WTC11 (cell line): Measurements from ENCODE around the gene THSD4. TPM values are rescaled to one million over a fixed set of nuclear protein-coding genes. Genes with fewer than 3 reads are reported as not detected.

ENCODE experiments used
- ATAC-seq: fragments of 200-7000 bp; cut with Tn5 transposase; 2 replicates; pipeline ENCODE4 v1.10.0; 2021; ENCODE audit warnings: mild to moderate bottlenecking, moderate library complexity
- CTCF ChIA-PET: fragments of 300-600 bp; sonication (Branson Sonifier 250); formaldehyde crosslinking; loops from one replicate; lab custom pipeline; 2021; ENCODE audit warnings: antibody characterized with exemption; lab: Charles Lee
- POLR2A ChIA-PET: fragments of 350-600 bp; sonication (Branson Sonifier 250); formaldehyde crosslinking; loops from one replicate; lab custom pipeline; 2021; ENCODE audit warnings: antibody characterized with exemption; lab: Charles Lee
- DNase-seq: peaks from one replicate; pipeline ENCODE4 v3.0.0; 2021; ENCODE audit warnings: low spot score
- H3K27ac Mint-ChIP-seq: 2 replicates; pipeline ENCODE4 v1.8.0; 2021; ENCODE audit warnings: mixed read lengths
- H3K27me3 Mint-ChIP-seq: 2 replicates; pipeline ENCODE4 v1.8.0; 2021; ENCODE audit warnings: low read depth, mild to moderate bottlenecking, moderate library complexity, mixed read lengths
- H3K36me3 Mint-ChIP-seq: 2 replicates; pipeline ENCODE4 v1.8.0; 2021; ENCODE audit warnings: mixed read lengths
- H3K4me1 Mint-ChIP-seq: 2 replicates; pipeline ENCODE4 v1.8.0; 2022; ENCODE audit warnings: mixed read lengths
- H3K4me3 Mint-ChIP-seq: 2 replicates; pipeline ENCODE4 v1.8.0; 2021; ENCODE audit warnings: mild to moderate bottlenecking, moderate library complexity, mixed read lengths
- H3K9me3 Mint-ChIP-seq: 2 replicates; pipeline ENCODE4 v1.8.0; 2021; ENCODE audit warnings: mixed read lengths
- AR ChIP-seq: fragments of 250-450 bp; sonication (Bioruptor Pico); IDR thresholded peaks from 2 replicates; pipeline ENCODE4 v1.9.0; 2021; ENCODE audit warnings: mild to moderate bottlenecking
- CTCF ChIP-seq: fragments of 200-600 bp; IDR thresholded peaks from 2 replicates; pipeline ENCODE4 v1.8.0; 2022; ENCODE audit warnings: antibody characterized with exemption
- E2F4 ChIP-seq: sonication (generic); formaldehyde crosslinking; IDR thresholded peaks from 2 replicates; pipeline ENCODE4 v1.8.1; 2022; ENCODE audit warnings: low read depth, mild to moderate bottlenecking, moderate library complexity, missing genetic modification reagents, borderline replicate concordance
- KAT7 ChIP-seq: sonication (generic); formaldehyde crosslinking; IDR thresholded peaks from 2 replicates; pipeline ENCODE4 v1.8.1; 2023; ENCODE audit warnings: missing genetic modification reagents, mild to moderate bottlenecking, borderline replicate concordance
- MAX ChIP-seq: sonication (generic); formaldehyde crosslinking; IDR thresholded peaks from 2 replicates; pipeline ENCODE4 v1.8.0; 2022; ENCODE audit warnings: mild to moderate bottlenecking, missing genetic modification reagents
- MYBL2 ChIP-seq: sonication (generic); formaldehyde crosslinking; IDR thresholded peaks from 2 replicates; pipeline ENCODE4 v1.8.1; 2023; ENCODE audit warnings: mild to moderate bottlenecking, moderate library complexity, missing genetic modification reagents
- NR3C1 ChIP-seq: sonication (generic); formaldehyde crosslinking; conservative IDR thresholded peaks from 2 replicates; pipeline ENCODE4 v1.8.1; 2023; ENCODE audit warnings: low read depth, mild to moderate bottlenecking, missing genetic modification reagents
- SMAD3 ChIP-seq: sonication (generic); formaldehyde crosslinking; IDR thresholded peaks from 2 replicates; pipeline ENCODE4 v1.8.0; 2022; ENCODE audit warnings: missing genetic modification reagents, mild to moderate bottlenecking, borderline replicate concordance
- SMAD4 ChIP-seq: sonication (generic); formaldehyde crosslinking; IDR thresholded peaks from 2 replicates; pipeline ENCODE4 v1.8.0; 2022; ENCODE audit warnings: mild to moderate bottlenecking, missing genetic modification reagents
- USF1 ChIP-seq: sonication (generic); formaldehyde crosslinking; IDR thresholded peaks from 2 replicates; pipeline ENCODE4 v1.8.0; 2022; ENCODE audit warnings: mild to moderate bottlenecking, missing genetic modification reagents
- ZNF317 ChIP-seq: sonication (generic); formaldehyde crosslinking; IDR thresholded peaks from 2 replicates; pipeline ENCODE4 v1.8.1; 2023; ENCODE audit warnings: low read depth, mild to moderate bottlenecking, moderate library complexity, missing genetic modification reagents, borderline replicate concordance
- ZNF416 ChIP-seq: fragments of 250-450 bp; sonication (Bioruptor Pico); IDR thresholded peaks from 2 replicates; pipeline ENCODE4 v1.9.0; 2021; ENCODE audit warnings: mild to moderate bottlenecking, inconsistent platforms
- ZNF423 ChIP-seq: fragments of 250-450 bp; sonication (Bioruptor Pico); IDR thresholded peaks from 2 replicates; pipeline ENCODE4 v2.1.2; 2022; ENCODE audit warnings: mild to moderate bottlenecking, moderate library complexity
- total RNA-seq: library from RNA; stranded (reverse); gene quantifications from 3 replicates; pipeline ENCODE4 v1.2.3, GENCODE V29; 2021

The THSD4 gene
- total RNA-seq, 1 experiment from 2014 or later: 7.8 TPM

- TF ChIP-seq ZNF416 (CRISPR knock-in tag): no peak
Measured at GRCh38 chr15:71189718-71190117, 74.4 kb downstream of the THSD4 start (continued).

- ChIA-PET CTCF (no interaction called here), POLR2A (no interaction called here)
- no peak overlapping the region for H3K4me3 Mint-ChIP-seq
- H3K36me3 Mint-ChIP-seq: no peaks in the 10 kb centered on the region
- H3K4me1 Mint-ChIP-seq: peaks cover 6% of the 10 kb centered on the region
- DNase-seq (no peak), ATAC-seq (no peak)
- TF ChIP-seq SMAD3 (CRISPR knock-in tag) (no peak), KAT7 (CRISPR knock-in tag) (no peak), E2F4 (no peak), USF1 (CRISPR knock-in tag) (no peak), MAX (CRISPR knock-in tag) (no peak)
- no peak overlapping the region for H3K27ac Mint-ChIP-seq
- no peaks in the 10 kb centered on the region for H3K9me3 Mint-ChIP-seq
- no peaks in the 10 kb centered on the region for H3K27me3 Mint-ChIP-seq
Measured at GRCh38 chr15:71191296-71191695, 76.0 kb downstream of the THSD4 start.

GRCh38 chr15:71192816-71193215, 77.5 kb downstream of the THSD4 start:
- CTCF ChIA-PET: interaction anchor here (1.2 kb wide), 1 partner anchor 248 kb away, joined by 3 read pairs; no protein-coding TSS in a partner anchor
- Mint-ChIP-seq H3K9me3 (no peaks in the 10 kb centered on the region), H3K27me3 (no peaks in the 10 kb centered on the region), H3K27ac (no peak overlapping the region), H3K36me3 (no peaks in the 10 kb centered on the region), H3K4me3 (no peak overlapping the region), H3K4me1 (peaks cover 6% of the 10 kb centered on the region)
- TF ChIP-seq MYBL2 (CRISPR knock-in tag) (no peak), USF1 (CRISPR knock-in tag) (no peak)
- DNase-seq (no peak), ATAC-seq (no peak)
- POLR2A ChIA-PET: no interaction called here

GRCh38 chr15:71194286-71194685, 79.0 kb downstream of the THSD4 start:
- TF ChIP-seq ZNF423 (CRISPR knock-in tag): no peak
- no peak for TF ChIP-seq ZNF317 (CRISPR knock-in tag)
- no peak for TF ChIP-seq AR (CRISPR knock-in tag)
- TF ChIP-seq, all 79 proteins: peak for 0
- H3K4me3 Mint-ChIP-seq: no peak overlapping the region
- H3K36me3 Mint-ChIP-seq: no peaks in the 10 kb centered on the region
- DNase-seq (no peak), ATAC-seq (no peak)
- H3K4me1 Mint-ChIP-seq: peaks cover 6% of the 10 kb centered on the region
- H3K9me3 Mint-ChIP-seq: no peaks in the 10 kb centered on the region
- no peaks in the 10 kb centered on the region for H3K27me3 Mint-ChIP-seq
- POLR2A ChIA-PET: no interaction called here
- CTCF ChIA-PET: no interaction called here
- H3K27ac Mint-ChIP-seq: no peak overlapping the region

- DNase-seq: no peak
- POLR2A ChIA-PET: no interaction called here
- Mint-ChIP-seq H3K27ac (no peak overlapping the region), H3K4me1 (peaks cover 6% of the 10 kb centered on the region), H3K27me3 (no peaks in the 10 kb centered on the region), H3K9me3 (no peaks in the 10 kb centered on the region), H3K4me3 (no peak overlapping the region), H3K36me3 (no peaks in the 10 kb centered on the region)
- CTCF ChIA-PET: interaction anchor here (0.5 to 3.1 kb wide), 8 partner anchors 9 to 245 kb away, joined by 3 to 11 read pairs (median 3); no protein-coding TSS in a partner anchor
- ATAC-seq: peak; percentile 95
- TF ChIP-seq CTCF (peak; percentile 21; the same call in 1 of the 2 replicates), NR3C1 (CRISPR knock-in tag) (no peak), SMAD4 (no peak)
- TF ChIP-seq, all 79 proteins: peak for 1
Measured at GRCh38 chr15:71195242-71195641, 80.0 kb downstream of the THSD4 start.
